HFFc6 (cell line): ENCODE results near the gene JAKMIP1. TPM values are rescaled to one million over a fixed set of nuclear protein-coding genes. Genes with fewer than 3 reads are reported as not detected.

Experiments used
- DNase-seq: peaks from one replicate; pipeline ENCODE4 v3.0.0-alpha.2; 2018
- H3K27ac Mint-ChIP-seq: 2 replicates; pipeline ENCODE4 v1.8.0; 2020; ENCODE audit warnings: mild to moderate bottlenecking, mixed read lengths
- H3K27me3 Mint-ChIP-seq: 2 replicates; pipeline ENCODE4 v1.8.0; 2021; ENCODE audit warnings: mild to moderate bottlenecking, moderate library complexity, mixed read lengths; ENCODE audit not compliant: insufficient read depth
- H3K36me3 Mint-ChIP-seq: 2 replicates; pipeline ENCODE4 v1.8.0; 2021; ENCODE audit warnings: low read depth, mixed read lengths
- H3K4me1 Mint-ChIP-seq: 2 replicates; pipeline ENCODE4 v1.8.0; 2020; ENCODE audit warnings: low read depth, mixed read lengths
- H3K4me3 Mint-ChIP-seq: 2 replicates; pipeline ENCODE4 v1.8.0; 2020; ENCODE audit warnings: mild to moderate bottlenecking, moderate library complexity, mixed read lengths
- H3K9me3 Mint-ChIP-seq: 2 replicates; pipeline ENCODE4 v1.8.0; 2020; ENCODE audit warnings: mild to moderate bottlenecking, mixed read lengths
- CTCF ChIP-seq: fragments of 200-600 bp; sonication (generic); IDR thresholded peaks from 2 replicates; pipeline ENCODE4 v1.5.0; 2021; ENCODE audit warnings: antibody characterized with exemption, mild to moderate bottlenecking
- total RNA-seq, 6 experiments: library from RNA; stranded (reverse); fragmentation: NEBNext Ultra II Directional; extraction: Animal tissue kit (Norgen Biotek cat#: 25700); gene quantifications; 2 replicates in 1 of 6; 3 replicates in 5 of 6; pipeline ENCODE4 v1.2.3, GENCODE V29; 2021

Gene JAKMIP1
- total RNA-seq, 6 experiments from 2014 or later: not detected

GRCh38 chr4:6024313-6024960 lies 175.9 kb downstream of the JAKMIP1 start:
- Mint-ChIP-seq H3K36me3 (peaks cover 9% of the 10 kb centered on the region; the same call in 1 of the 2 replicates), H3K4me3 (no peak overlapping the region), H3K4me1 (no peaks in the 10 kb centered on the region), H3K27ac (no peak overlapping the region), H3K27me3 (peaks cover 3% of the 10 kb centered on the region; the same call in 1 of the 2 replicates), H3K9me3 (peaks cover 16% of the 10 kb centered on the region; the same call in 1 of the 2 replicates)
- no peak for DNase-seq
- no peak for TF ChIP-seq CTCF

GRCh38 chr4:6023731-6024130 lies 176.6 kb downstream of the JAKMIP1 start:
- Mint-ChIP-seq H3K27ac (no peak overlapping the region), H3K4me3 (no peak overlapping the region), H3K4me1 (no peaks in the 10 kb centered on the region), H3K27me3 (no peaks in the 10 kb centered on the region), H3K9me3 (peaks cover 16% of the 10 kb centered on the region; the same call in 1 of the 2 replicates), H3K36me3 (peaks cover 9% of the 10 kb centered on the region; the same call in 1 of the 2 replicates)
- DNase-seq: no peak
- no peak for TF ChIP-seq CTCF

DNA sequence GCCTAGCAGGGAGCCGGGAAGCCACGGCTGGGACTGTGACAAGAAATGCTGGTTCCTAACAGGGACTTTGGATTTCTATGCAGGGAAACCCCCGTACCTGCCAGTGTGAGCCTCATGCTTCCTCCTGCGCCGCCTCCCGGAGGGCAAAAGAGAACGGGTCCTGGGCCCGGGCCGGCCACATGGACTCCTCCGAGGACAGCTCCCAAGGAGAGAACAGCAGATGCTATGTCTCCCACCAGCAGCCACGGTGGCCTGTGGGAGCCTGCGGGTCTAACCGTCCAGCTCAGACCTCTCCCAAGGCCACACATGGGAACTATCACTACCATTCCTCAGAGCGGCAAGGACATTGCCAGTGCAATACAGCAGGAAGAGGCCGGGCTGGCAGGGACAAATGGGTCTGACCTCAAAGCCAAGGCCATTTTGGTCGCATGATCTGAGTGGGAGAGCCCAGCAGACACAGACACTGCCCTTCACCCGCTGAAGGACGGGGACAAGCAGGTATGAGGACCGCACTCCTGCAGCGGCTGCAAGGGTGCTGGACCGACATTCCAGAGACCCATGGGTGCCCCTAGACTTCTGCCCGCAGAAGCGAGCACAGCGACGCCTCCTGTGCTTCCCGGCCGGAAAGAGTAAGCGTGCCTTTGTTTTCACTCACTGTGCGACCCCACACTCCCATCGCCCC lies 177.6 kb downstream of the JAKMIP1 start:
- H3K27ac Mint-ChIP-seq: no peak overlapping the region
- no peaks in the 10 kb centered on the region for H3K27me3 Mint-ChIP-seq
- H3K9me3 Mint-ChIP-seq: peaks cover 17% of the 10 kb centered on the region
- H3K36me3 Mint-ChIP-seq: peaks cover 8% of the 10 kb centered on the region; the same call in 1 of the 2 replicates
- no peak for DNase-seq
- no peak for TF ChIP-seq CTCF
- H3K4me3 Mint-ChIP-seq: no peak overlapping the region
- H3K4me1 Mint-ChIP-seq: no peaks in the 10 kb centered on the region

DNA sequence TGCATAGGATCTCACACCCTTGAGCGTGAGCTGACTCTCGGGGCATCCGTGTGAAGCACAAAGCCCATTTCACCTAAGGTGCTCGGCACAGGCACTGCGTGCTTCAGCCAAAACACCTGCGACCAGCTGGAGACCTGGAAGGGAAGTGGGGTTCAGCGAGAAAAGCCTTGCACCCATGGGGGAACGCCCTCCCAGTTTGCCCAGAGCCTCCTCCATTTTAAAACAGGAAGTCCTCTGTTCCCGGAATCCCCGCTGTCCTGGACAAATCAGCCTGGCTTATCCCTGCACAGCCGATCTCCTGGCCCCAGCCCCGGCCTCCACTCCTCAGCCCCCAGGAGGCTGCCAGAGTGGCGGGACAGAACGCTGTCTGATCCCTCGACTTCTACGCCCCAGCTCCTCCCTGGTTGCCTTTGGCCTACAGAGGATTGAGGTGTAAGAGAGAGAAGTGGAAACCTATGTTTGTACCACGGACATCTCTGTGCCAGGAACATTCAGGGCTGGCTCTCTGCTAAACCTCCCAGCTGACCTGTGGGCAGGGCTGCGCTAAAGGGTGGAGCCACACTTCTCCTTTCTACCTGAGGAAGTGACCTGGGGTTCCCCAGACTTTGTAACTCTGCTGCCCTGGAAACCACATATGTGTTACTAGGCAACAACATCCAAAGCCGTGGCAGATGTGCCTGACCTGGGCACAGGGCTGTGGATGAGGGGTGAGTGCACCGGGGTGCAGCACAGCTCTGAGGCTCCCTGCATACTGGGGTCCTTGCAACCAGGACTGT lies 178.3 kb downstream of the JAKMIP1 start:
- H3K27me3 Mint-ChIP-seq: no peaks in the 10 kb centered on the region; the same call in 1 of the 2 replicates
- H3K4me3 Mint-ChIP-seq: no peak overlapping the region
- no peak for DNase-seq
- no peaks in the 10 kb centered on the region for H3K4me1 Mint-ChIP-seq
- H3K9me3 Mint-ChIP-seq: peaks cover 23% of the 10 kb centered on the region
- peaks cover 6% of the 10 kb centered on the region; the same call in 1 of the 2 replicates for H3K36me3 Mint-ChIP-seq
- no peak for TF ChIP-seq CTCF
- no peak overlapping the region for H3K27ac Mint-ChIP-seq

DNA sequence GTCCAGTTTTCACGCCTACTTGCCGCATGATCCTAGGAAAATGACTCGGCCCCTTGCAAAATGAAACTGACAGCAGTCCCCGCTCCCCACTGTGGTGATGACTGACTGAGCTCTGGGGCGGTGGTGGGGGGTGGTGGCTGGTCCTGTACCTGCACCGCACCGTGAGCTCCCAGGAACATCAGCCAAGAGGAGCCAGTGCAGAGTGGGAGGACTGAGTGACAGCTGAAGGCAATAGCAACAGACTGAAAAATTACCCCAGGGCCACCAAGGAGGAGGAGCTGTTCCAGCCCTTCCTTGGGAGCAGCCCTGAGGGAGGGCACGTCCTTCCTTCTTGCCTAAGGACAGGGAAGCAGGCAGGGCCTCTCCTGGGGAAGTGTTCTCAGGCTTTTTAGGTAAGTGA lies 179.7 kb downstream of the JAKMIP1 start:
- H3K27me3 Mint-ChIP-seq: no peaks in the 10 kb centered on the region; the same call in 1 of the 2 replicates
- no peak for DNase-seq
- no peak overlapping the region for H3K4me3 Mint-ChIP-seq
- H3K4me1 Mint-ChIP-seq: no peaks in the 10 kb centered on the region
- no peak overlapping the region for H3K27ac Mint-ChIP-seq
- no peak for TF ChIP-seq CTCF
- peaks cover 6% of the 10 kb centered on the region; the same call in 1 of the 2 replicates for H3K36me3 Mint-ChIP-seq
- H3K9me3 Mint-ChIP-seq: peaks cover 31% of the 10 kb centered on the region
